ENCODE results near the gene PPP3CA.

DNA sequence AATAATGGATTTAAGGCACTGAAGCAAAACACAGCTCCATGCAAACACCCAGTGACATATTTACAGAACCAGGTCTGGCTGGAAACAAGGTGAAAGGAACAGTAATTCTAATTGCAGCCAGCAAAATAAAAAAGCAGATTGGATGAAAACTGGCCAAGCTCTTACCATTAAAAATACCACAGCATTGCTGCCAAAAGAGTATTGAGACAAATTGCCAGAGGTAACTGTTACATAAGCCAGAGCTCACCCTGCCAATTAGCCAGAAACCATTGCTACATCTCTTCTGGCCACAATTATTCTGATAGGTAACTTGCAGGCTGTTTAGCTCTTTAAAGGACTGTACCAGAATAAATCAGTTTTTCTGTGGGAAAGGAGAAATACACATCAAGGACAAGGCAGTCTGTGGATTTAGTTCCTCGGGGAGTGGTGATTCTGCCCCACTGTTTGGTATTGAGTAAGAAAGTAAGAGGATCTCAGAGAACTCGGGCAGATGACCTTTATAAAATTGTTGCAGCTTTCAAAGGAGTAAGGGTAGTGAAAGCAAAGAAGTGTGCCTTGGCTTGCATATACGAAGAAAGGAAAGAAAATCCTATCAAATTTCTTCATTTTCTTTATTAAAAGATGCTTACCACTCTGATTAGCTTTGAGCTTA, 369.5 kb downstream of the PPP3CA start:
- TF ChIP-seq POLR2A (IDR thresholded peaks at IDR 0.05) = no peak
- TF ChIP-seq, protein P1, sequence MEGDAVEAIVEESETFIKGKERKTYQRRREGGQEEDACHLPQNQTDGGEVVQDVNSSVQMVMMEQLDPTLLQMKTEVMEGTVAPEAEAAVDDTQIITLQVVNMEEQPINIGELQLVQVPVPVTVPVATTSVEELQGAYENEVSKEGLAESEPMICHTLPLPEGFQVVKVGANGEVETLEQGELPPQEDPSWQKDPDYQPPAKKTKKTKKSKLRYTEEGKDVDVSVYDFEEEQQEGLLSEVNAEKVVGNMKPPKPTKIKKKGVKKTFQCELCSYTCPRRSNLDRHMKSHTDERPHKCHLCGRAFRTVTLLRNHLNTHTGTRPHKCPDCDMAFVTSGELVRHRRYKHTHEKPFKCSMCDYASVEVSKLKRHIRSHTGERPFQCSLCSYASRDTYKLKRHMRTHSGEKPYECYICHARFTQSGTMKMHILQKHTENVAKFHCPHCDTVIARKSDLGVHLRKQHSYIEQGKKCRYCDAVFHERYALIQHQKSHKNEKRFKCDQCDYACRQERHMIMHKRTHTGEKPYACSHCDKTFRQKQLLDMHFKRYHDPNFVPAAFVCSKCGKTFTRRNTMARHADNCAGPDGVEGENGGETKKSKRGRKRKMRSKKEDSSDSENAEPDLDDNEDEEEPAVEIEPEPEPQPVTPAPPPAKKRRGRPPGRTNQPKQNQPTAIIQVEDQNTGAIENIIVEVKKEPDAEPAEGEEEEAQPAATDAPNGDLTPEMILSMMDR (IDR thresholded peaks at IDR 0.05) = no peak
